ENCODE measurements around the gene PRH2. TPM values are rescaled to one million over a fixed set of nuclear protein-coding genes. Genes with fewer than 3 reads are reported as not detected.

PRH2 gene
- total and polyA plus RNA-seq, 2 experiments from 2014 or later: 0.36 to 0.69 TPM

DNA sequence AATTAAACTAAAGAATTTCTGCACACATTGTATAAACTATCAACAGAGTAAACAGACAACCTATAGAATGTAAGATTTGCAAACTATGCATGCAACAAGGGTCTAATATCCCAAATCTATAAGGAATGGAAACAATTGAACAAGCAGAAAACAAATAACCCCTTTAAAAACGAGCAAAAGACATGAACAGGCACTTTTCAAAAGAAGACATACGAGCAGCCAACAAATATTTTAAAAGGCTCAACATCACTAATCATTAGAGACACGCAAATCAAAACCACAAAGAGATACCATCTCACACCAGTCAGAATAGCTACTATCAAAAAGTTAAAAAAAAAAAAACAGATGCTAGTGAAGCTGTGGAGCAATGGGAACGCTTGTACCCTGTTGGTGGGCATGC lies 24.4 kb upstream of the PRH2 start:
- H3K4me1 ChIP-seq (ENCODE audit: insufficient read depth): no peaks in the 10 kb centered on the region
- H3K9me3 Mint-ChIP-seq: peaks cover 22% of the 10 kb centered on the region

More for the DNA sequence above, 24.4 kb upstream of the PRH2 start:
- 0 out of 2 replicates have a peak, but pooled peaks cover 3% of the 10 kb centered on the region for H3K79me2 ChIP-seq (replicated peaks; ENCODE audit: insufficient read depth)
- DNase-seq (ENCODE audit: low spot score) (no peak), ATAC-seq (no peak)
- Mint-ChIP-seq H3K4me3 (no peak overlapping the region), H3K27ac (no peak overlapping the region), H3K4me1 (no peaks in the 10 kb centered on the region), H3K36me3 (ENCODE audit: low read depth) (peaks cover 27% of the 10 kb centered on the region), H3K27me3 (ENCODE audit: insufficient read depth, low read depth, poor library complexity) (no peaks in the 10 kb centered on the region)
- H3K27me3 ChIP-seq (ENCODE audit: insufficient read depth): no peaks in the 10 kb centered on the region
- H3K4me3 ChIP-seq: no peak overlapping the region
- H4K20me1 ChIP-seq (replicated peaks; ENCODE audit: insufficient read depth): no peaks in the 10 kb centered on the region
- TF ChIP-seq EZH2 (IDR thresholded peaks at IDR 0.05; ENCODE audit: low read depth, unreplicated experiment) (no peak), EZH2phosphoT487 (IDR thresholded peaks at IDR 0.05; ENCODE audit: unreplicated experiment) (no peak), POLR2AphosphoS5 (IDR thresholded peaks at IDR 0.05; ENCODE audit: low read depth) (no peak), STAT1 (IDR thresholded peaks at IDR 0.05; ENCODE audit: unreplicated experiment) (no peak), NANOG (IDR thresholded peaks at IDR 0.05; ENCODE audit: borderline replicate concordance) (no peak), ZNF114 (CRISPR knock-in tag; IDR thresholded peaks at IDR 0.05) (no peak), CREB1 (CRISPR knock-in tag; IDR thresholded peaks at IDR 0.05; ENCODE audit: low read depth) (no peak), ZNF331 (CRISPR knock-in tag; IDR thresholded peaks at IDR 0.05; ENCODE audit: low read depth) (no peak)
- TF ChIP-seq, protein P1, sequence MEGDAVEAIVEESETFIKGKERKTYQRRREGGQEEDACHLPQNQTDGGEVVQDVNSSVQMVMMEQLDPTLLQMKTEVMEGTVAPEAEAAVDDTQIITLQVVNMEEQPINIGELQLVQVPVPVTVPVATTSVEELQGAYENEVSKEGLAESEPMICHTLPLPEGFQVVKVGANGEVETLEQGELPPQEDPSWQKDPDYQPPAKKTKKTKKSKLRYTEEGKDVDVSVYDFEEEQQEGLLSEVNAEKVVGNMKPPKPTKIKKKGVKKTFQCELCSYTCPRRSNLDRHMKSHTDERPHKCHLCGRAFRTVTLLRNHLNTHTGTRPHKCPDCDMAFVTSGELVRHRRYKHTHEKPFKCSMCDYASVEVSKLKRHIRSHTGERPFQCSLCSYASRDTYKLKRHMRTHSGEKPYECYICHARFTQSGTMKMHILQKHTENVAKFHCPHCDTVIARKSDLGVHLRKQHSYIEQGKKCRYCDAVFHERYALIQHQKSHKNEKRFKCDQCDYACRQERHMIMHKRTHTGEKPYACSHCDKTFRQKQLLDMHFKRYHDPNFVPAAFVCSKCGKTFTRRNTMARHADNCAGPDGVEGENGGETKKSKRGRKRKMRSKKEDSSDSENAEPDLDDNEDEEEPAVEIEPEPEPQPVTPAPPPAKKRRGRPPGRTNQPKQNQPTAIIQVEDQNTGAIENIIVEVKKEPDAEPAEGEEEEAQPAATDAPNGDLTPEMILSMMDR (conservative IDR thresholded peaks at IDR 0.05; ENCODE audit: low read depth in 2 of 2): no peak
- TF ChIP-seq, protein P2, sequence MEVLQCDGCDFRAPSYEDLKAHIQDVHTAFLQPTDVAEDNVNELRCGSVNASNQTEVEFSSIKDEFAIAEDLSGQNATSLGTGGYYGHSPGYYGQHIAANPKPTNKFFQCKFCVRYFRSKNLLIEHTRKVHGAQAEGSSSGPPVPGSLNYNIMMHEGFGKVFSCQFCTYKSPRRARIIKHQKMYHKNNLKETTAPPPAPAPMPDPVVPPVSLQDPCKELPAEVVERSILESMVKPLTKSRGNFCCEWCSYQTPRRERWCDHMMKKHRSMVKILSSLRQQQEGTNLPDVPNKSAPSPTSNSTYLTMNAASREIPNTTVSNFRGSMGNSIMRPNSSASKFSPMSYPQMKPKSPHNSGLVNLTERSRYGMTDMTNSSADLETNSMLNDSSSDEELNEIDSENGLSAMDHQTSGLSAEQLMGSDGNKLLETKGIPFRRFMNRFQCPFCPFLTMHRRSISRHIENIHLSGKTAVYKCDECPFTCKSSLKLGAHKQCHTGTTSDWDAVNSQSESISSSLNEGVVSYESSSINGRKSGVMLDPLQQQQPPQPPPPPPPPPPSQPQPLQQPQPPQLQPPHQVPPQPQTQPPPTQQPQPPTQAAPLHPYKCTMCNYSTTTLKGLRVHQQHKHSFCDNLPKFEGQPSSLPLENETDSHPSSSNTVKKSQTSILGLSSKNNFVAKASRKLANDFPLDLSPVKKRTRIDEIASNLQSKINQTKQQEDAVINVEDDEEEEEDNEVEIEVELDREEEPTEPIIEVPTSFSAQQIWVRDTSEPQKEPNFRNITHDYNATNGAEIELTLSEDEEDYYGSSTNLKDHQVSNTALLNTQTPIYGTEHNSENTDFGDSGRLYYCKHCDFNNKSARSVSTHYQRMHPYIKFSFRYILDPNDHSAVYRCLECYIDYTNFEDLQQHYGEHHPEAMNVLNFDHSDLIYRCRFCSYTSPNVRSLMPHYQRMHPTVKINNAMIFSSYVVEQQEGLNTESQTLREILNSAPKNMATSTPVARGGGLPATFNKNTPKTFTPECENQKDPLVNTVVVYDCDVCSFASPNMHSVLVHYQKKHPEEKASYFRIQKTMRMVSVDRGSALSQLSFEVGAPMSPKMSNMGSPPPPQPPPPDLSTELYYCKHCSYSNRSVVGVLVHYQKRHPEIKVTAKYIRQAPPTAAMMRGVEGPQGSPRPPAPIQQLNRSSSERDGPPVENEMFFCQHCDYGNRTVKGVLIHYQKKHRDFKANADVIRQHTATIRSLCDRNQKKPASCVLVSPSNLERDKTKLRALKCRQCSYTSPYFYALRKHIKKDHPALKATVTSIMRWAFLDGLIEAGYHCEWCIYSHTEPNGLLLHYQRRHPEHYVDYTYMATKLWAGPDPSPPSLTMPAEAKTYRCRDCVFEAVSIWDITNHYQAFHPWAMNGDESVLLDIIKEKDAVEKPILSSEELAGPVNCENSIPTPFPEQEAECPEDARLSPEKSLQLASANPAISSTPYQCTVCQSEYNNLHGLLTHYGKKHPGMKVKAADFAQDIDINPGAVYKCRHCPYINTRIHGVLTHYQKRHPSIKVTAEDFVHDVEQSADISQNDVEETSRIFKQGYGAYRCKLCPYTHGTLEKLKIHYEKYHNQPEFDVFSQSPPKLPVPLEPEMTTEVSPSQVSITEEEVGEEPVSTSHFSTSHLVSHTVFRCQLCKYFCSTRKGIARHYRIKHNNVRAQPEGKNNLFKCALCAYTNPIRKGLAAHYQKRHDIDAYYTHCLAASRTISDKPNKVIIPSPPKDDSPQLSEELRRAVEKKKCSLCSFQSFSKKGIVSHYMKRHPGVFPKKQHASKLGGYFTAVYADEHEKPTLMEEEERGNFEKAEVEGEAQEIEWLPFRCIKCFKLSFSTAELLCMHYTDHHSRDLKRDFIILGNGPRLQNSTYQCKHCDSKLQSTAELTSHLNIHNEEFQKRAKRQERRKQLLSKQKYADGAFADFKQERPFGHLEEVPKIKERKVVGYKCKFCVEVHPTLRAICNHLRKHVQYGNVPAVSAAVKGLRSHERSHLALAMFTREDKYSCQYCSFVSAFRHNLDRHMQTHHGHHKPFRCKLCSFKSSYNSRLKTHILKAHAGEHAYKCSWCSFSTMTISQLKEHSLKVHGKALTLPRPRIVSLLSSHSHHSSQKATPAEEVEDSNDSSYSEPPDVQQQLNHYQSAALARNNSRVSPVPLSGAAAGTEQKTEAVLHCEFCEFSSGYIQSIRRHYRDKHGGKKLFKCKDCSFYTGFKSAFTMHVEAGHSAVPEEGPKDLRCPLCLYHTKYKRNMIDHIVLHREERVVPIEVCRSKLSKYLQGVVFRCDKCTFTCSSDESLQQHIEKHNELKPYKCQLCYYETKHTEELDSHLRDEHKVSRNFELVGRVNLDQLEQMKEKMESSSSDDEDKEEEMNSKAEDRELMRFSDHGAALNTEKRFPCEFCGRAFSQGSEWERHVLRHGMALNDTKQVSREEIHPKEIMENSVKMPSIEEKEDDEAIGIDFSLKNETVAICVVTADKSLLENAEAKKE (CRISPR knock-in tag; IDR thresholded peaks at IDR 0.05): no peak
- no peak overlapping the region for H3K27ac ChIP-seq (ENCODE audit: low read depth)
- no peak overlapping the region for H2AFZ ChIP-seq
- H3K36me3 ChIP-seq (ENCODE audit: insufficient read depth): no peaks in the 10 kb centered on the region
- H3F3A ChIP-seq (replicated peaks; ENCODE audit: low read depth): no peaks in the 10 kb centered on the region
- H3K9me2 ChIP-seq (ENCODE audit: insufficient read depth): no peaks in the 10 kb centered on the region
- no peak overlapping the region for H3K4me2 ChIP-seq

Data from GM23338 (cell line).